GM10248 (cell line): ENCODE measurements around the gene AKAP13.
"Not testable (repeated sequence)": the region's sequence is repeated elsewhere in the genome, so short reads cannot be mapped to it uniquely, and the experiment has no call there.

ENCODE experiments used
- CTCF ChIA-PET: fragments of 300-600 bp; sonication (Branson Sonifier 250); formaldehyde crosslinking; extraction: SDS; loops from one replicate; lab custom pipeline; 2021; ENCODE audit warnings: antibody characterized with exemption; lab: Yijun Ruan, JAX
- POLR2A ChIA-PET: fragments of 350-650 bp; sonication (Branson Sonifier 250); formaldehyde crosslinking; extraction: SDS; loops from one replicate; lab custom pipeline; 2020; ENCODE audit warnings: antibody characterized with exemption; lab: Yijun Ruan, JAX
- DNase-seq: peaks from one replicate; pipeline ENCODE4 v3.0.0; 2012; ENCODE audit errors: extremely low spot score
- CTCF ChIP-seq: IDR thresholded peaks from 2 replicates; pipeline ENCODE4 v1.5.1; 2012; ENCODE audit warnings: mild to moderate bottlenecking, low read depth; ENCODE audit errors: extremely low read depth, missing control alignments, control extremely low read depth

AKAP13 gene

GRCh38 chr15:85477061-85477460, 96.7 kb downstream of the AKAP13 start:
- no peak for TF ChIP-seq CTCF
- ChIA-PET POLR2A (interaction anchor here (1.4 kb wide), 1 partner anchor 20 kb away, joined by 8 read pairs; no protein-coding TSS in a partner anchor), CTCF (interaction anchor here (1.1 to 8.4 kb wide), 7 partner anchors 11 to 180 kb away, joined by 3 to 73 read pairs (median 6); no protein-coding TSS in a partner anchor)
- DNase-seq, result no peak

- ChIA-PET POLR2A (interaction anchor here (1.4 kb wide), 1 partner anchor 21 kb away, joined by 8 read pairs; no protein-coding TSS in a partner anchor), CTCF (interaction anchor here (1.1 to 8.4 kb wide), 6 partner anchors 11 to 181 kb away, joined by 3 to 73 read pairs (median 6); no protein-coding TSS in a partner anchor)
- DNase-seq, result no peak
- TF ChIP-seq CTCF, result no peak
Measured at GRCh38 chr15:85477730-85478129, 97.3 kb downstream of the AKAP13 start.

- no peak for TF ChIP-seq CTCF
- POLR2A ChIA-PET, result no interaction called here
- CTCF ChIA-PET, result interaction anchor here (4.8 kb wide), 1 partner anchor 182 kb away, joined by 17 read pairs; no protein-coding TSS in a partner anchor
- no peak for DNase-seq
Measured at GRCh38 chr15:85479071-85479647, 98.8 kb downstream of the AKAP13 start.

GRCh38 chr15:85480923-85481322, 100.5 kb downstream of the AKAP13 start:
- TF ChIP-seq CTCF, result no peak
- CTCF ChIA-PET, result interaction anchor here (1.2 to 1.8 kb wide), 2 partner anchors 185 to 190 kb away, joined by 3 read pairs; no protein-coding TSS in a partner anchor
- no peak for DNase-seq
- POLR2A ChIA-PET, result no interaction called here

GRCh38 chr15:85481543-85481942, 101.1 kb downstream of the AKAP13 start:
- CTCF ChIA-PET, result interaction anchor here (1.2 to 1.8 kb wide), 2 partner anchors 185 to 190 kb away, joined by 3 read pairs; no protein-coding TSS in a partner anchor
- DNase-seq, POLR2A ChIA-PET: not testable (repeated sequence)

- DNase-seq, result no peak
- POLR2A ChIA-PET, result no interaction called here
- TF ChIP-seq CTCF, result no peak
- CTCF ChIA-PET, result no interaction called here
Measured at GRCh38 chr15:85482894-85483293, 102.5 kb downstream of the AKAP13 start.

GRCh38 chr15:85483955-85484354, 103.6 kb downstream of the AKAP13 start:
- CTCF ChIA-PET, result interaction anchor here (1.1 to 8.3 kb wide), 3 partner anchors 16 to 81 kb away, joined by 3 to 53 read pairs (median 3); no protein-coding TSS in a partner anchor
- POLR2A ChIA-PET, DNase-seq: not testable (repeated sequence)

GRCh38 chr15:85484923-85485322, 104.5 kb downstream of the AKAP13 start:
- DNase-seq, POLR2A ChIA-PET: not testable (repeated sequence)
- CTCF ChIA-PET, result interaction anchor here (0.8 to 8.3 kb wide), 22 partner anchors 9 to 356 kb away, joined by 3 to 73 read pairs (median 4); no protein-coding TSS in a partner anchor
